HepG2 (cell line): ENCODE data around the gene C1orf159. TPM values are rescaled to one million over a fixed set of nuclear protein-coding genes. Genes with fewer than 3 reads are reported as not detected.

Experiments used
- ATAC-seq: fragments of 200-7000 bp; cut with Tn5 transposase; 3 replicates; pipeline ENCODE4 v1.9.1; 2020; ENCODE audit warnings: mild to moderate bottlenecking, moderate library complexity
- BruUV-seq: library from RNA; stranded (reverse); fragments of 400-500 nt; replicated peaks from 2 replicates; lab custom pipeline; 2021; lab: Mats Ljungman, UMichigan
- CTCF ChIA-PET: fragments of 300-600 bp; formaldehyde crosslinking; extraction: SDS; loops from one replicate; lab custom pipeline; 2021; ENCODE audit warnings: low total read pairs, inconsistent platforms, low intra/inter-chr PET ratio; lab: Yijun Ruan, JAX
- POLR2A ChIA-PET: fragments of 350-600 bp; sonication (Branson Sonifier 250); formaldehyde crosslinking; loops from one replicate; lab custom pipeline; 2020; ENCODE audit warnings: antibody characterized with exemption, inconsistent platforms; lab: Yijun Ruan, JAX
- DNase-seq: peaks from one replicate; pipeline ENCODE4 v3.0.0-alpha.2; 2015; ENCODE audit warnings: low spot score
- FAIRE-seq: peaks from 3 replicates; lab custom pipeline; 2011; peaks lifted over from hg19 to GRCh38; lab: Jason Lieb, UNC
- H2AFZ ChIP-seq: one replicate; pipeline ENCODE4 v1.6.1; 2011; ENCODE audit warnings: low read length, inconsistent platforms
- H3K27ac ChIP-seq: fragments of 300-600 bp; 3 replicates; pipeline ENCODE4 v1.8.0; 2011; ENCODE audit warnings: mixed run types, mild to moderate bottlenecking, mixed read lengths, low read length, inconsistent platforms; ENCODE audit not compliant: insufficient read depth; ENCODE audit errors: extremely low read length
- H3K27me3 ChIP-seq, 2 experiments: fragments of 200-600 bp in 1 of 2; 2 replicates in 1 of 2; 3 replicates in 1 of 2; pipeline versions ENCODE4 v1.6.0 to v1.8.0; 2011; ENCODE audit warnings: low read length in 2 of 2, mild to moderate bottlenecking in 2 of 2, moderate library complexity in 2 of 2, inconsistent platforms in 1 of 2; ENCODE audit not compliant: insufficient read depth in 2 of 2, control insufficient read depth in 1 of 2
- H3K36me3 ChIP-seq, 2 experiments: fragments of 200-600 bp in 1 of 2; replicated peaks in 1 of 2; 2 replicates in 1 of 2; 3 replicates in 1 of 2; pipeline versions ENCODE4 v1.5.1 to v1.8.0; 2011; ENCODE audit warnings: low read length in 2 of 2, inconsistent platforms in 1 of 2; ENCODE audit not compliant: insufficient read depth in 2 of 2, control insufficient read depth in 1 of 2
- H3K4me1 ChIP-seq: 2 replicates; pipeline ENCODE4 v1.5.1; 2012; ENCODE audit warnings: low read length, inconsistent platforms; ENCODE audit not compliant: insufficient read depth
- H3K4me2 ChIP-seq: 2 replicates; pipeline ENCODE4 v1.6.0; 2011; ENCODE audit warnings: low read depth, low read length, inconsistent platforms
- H3K4me3 ChIP-seq, 3 experiments: fragments of 200-600 bp in 1 of 3; sonication (generic), shearing (Covaris generic) in 1 of 3; replicated peaks in 1 of 3; 2 replicates each; pipeline ENCODE4 v1.5.1; 2011 to 2016; ENCODE audit warnings: low read length in 3 of 3, inconsistent platforms in 2 of 3, low read depth in 2 of 3, mild to moderate bottlenecking in 2 of 3, control low read depth in 1 of 3, mixed read lengths in 1 of 3; ENCODE audit not compliant: insufficient read depth in 1 of 3
- H3K79me2 ChIP-seq: one replicate; pipeline ENCODE4 v1.6.1; 2011; ENCODE audit warnings: low read length, inconsistent platforms; ENCODE audit not compliant: insufficient read depth
- H3K9ac ChIP-seq: 2 replicates; pipeline ENCODE4 v1.6.0; 2011; ENCODE audit warnings: mild to moderate bottlenecking, low read depth, low read length, inconsistent platforms; ENCODE audit not compliant: insufficient read depth
- H3K9me3 ChIP-seq: 2 replicates; pipeline ENCODE4 v1.5.1; 2012; ENCODE audit warnings: mild to moderate bottlenecking, low read length
- H4K20me1 ChIP-seq: 2 replicates; pipeline ENCODE4 v1.6.0; 2011; ENCODE audit warnings: inconsistent platforms, mild to moderate bottlenecking, low read length, moderate library complexity; ENCODE audit not compliant: insufficient read depth
- BRD4 ChIP-seq: sonication (generic); formaldehyde crosslinking; IDR thresholded peaks from 2 replicates; pipeline ENCODE4 v1.4.0; 2020; ENCODE audit warnings: missing genetic modification reagents
- HNRNPL ChIP-seq: fragments of 200-400 bp; formaldehyde crosslinking; IDR thresholded peaks from 2 replicates; pipeline ENCODE4 v1.6.1; 2017; ENCODE audit warnings: mild to moderate bottlenecking, low read depth, low read length
- RAD21 ChIP-seq: fragments of 450-650 bp; formaldehyde crosslinking; IDR thresholded peaks from 2 replicates; pipeline ENCODE4 v1.5.0; 2020; ENCODE audit warnings: mild to moderate bottlenecking
- RELA ChIP-seq: sonication (generic); formaldehyde crosslinking; IDR thresholded peaks from 2 replicates; pipeline ENCODE4 v1.4.0; 2020; ENCODE audit warnings: missing genetic modification reagents
- TARDBP ChIP-seq: sonication (generic); formaldehyde crosslinking; IDR thresholded peaks from 2 replicates; pipeline ENCODE4 v1.8.0; 2022; ENCODE audit warnings: mild to moderate bottlenecking, missing genetic modification reagents
- ZNF33A ChIP-seq: sonication (generic); formaldehyde crosslinking; IDR thresholded peaks from 2 replicates; pipeline ENCODE4 v1.5.1; 2020; ENCODE audit warnings: missing genetic modification reagents, mild to moderate bottlenecking, moderate library complexity, borderline replicate concordance
- ZNF773 ChIP-seq: sonication (generic); formaldehyde crosslinking; IDR thresholded peaks from 2 replicates; pipeline ENCODE4 v1.4.0; 2020; ENCODE audit warnings: missing genetic modification reagents, borderline replicate concordance
- WGBS: methylation state at CpG from one replicate; pipeline ENCODE4 v1.1.6; 2017; ENCODE audit warnings: low lambda C conversion rate; 5-methylcytosine and 5-hydroxymethylcytosine counted together
- in situ Hi-C: cut with HindIII; loops from 2 replicates; pipeline ENCODE4 v1.10.0; 2017; ENCODE audit warnings: low pct_unique_long_range_greater_than_20kb; ENCODE audit not compliant: extremely low pct_ligation_motif_present
- intact Hi-C: fragments of 100-400 bp; cut with micrococcal nuclease; formaldehyde crosslinking; loops from one replicate; pipeline ENCODE4 v1.10.0; 2022; ENCODE audit not compliant: unreplicated experiment
- polyA plus RNA-seq, 8 experiments: library from polyadenylated mRNA; depleted of rRNA in 3 of 8; stranded (reverse) in 7 of 8; unstranded in 1 of 8; fragments of >200 nt; fragmentation: Illumina TruSeq in 4 of 8; extraction: Trizol in 4 of 8; gene quantifications; 2 replicates each; pipeline versions ENCODE4 v1.2.1 to v1.2.3, GENCODE V29; 2011 to 2016; ENCODE audit warnings: low read depth in 4 of 8, missing spikeins in 1 of 8, mixed read lengths in 1 of 8; ENCODE audit not compliant: insufficient read depth in 1 of 8
- total RNA-seq, 5 experiments: library from RNA; depleted of rRNA; stranded (reverse); fragments of >200 nt; fragmentation: Illumina TruSeq; extraction: Trizol; gene quantifications; 2 replicates each; pipeline ENCODE4 v1.2.3, GENCODE V29; 2016; ENCODE audit warnings: low read depth in 1 of 5

Gene C1orf159
- total and polyA plus RNA-seq, 2 of the 13 experiments (the other 11 are each of a cell fraction or from before 2014, with no cell fraction given): 3.8 to 6.7 TPM

DNA sequence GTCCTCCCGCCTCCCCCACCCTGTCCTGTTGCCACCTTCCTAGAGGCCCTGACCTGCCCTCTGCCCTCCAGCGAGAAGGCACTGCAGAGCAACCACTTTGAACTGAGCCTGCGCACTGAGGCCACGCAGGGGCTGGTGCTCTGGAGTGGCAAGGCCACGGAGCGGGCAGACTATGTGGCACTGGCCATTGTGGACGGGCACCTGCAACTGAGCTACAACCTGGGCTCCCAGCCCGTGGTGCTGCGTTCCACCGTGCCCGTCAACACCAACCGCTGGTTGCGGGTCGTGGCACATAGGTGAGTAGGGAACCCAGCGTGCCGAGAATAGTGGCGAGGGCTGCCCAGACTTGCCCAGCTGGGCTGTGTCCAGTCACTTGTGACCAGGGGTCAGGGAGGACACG, 62.2 kb downstream of the C1orf159 start:
- in situ Hi-C loops: no loop called here
- Histone ChIP-seq H3K4me3 (no peak overlapping the region), H3K27ac (no peak overlapping the region), H3K27me3 (no peaks in the 10 kb centered on the region), H3K9me3 (no peaks in the 10 kb centered on the region), H2AFZ (no peak overlapping the region), H3K79me2 (no peaks in the 10 kb centered on the region), H4K20me1 (no peaks in the 10 kb centered on the region), H3K9ac (no peak overlapping the region), H3K36me3 (peaks cover 35 to 37% of the 10 kb centered on the region in 2 experiments; a peak in 4 of 5 replicates), H3K4me2 (no peak overlapping the region), H3K4me1 (peaks cover 10% of the 10 kb centered on the region)
- DNase-seq: no peak
- WGBS: 96% methylated on average over 13 of the region's 18 CpGs
- intact Hi-C loops: no loop called here
- POLR2A ChIA-PET: no interaction called here
- FAIRE-seq: no peak
- TF ChIP-seq RAD21 (CRISPR knock-in tag) (no peak), ZNF773 (CRISPR knock-in tag) (no peak), BRD4 (no peak), RELA (CRISPR knock-in tag) (no peak), HNRNPL (peak; percentile 58; the same call in 1 of the 2 replicates)
- ATAC-seq: no peak
- BruUV-seq: no TSS peak
- CTCF ChIA-PET: no interaction called here

DNA sequence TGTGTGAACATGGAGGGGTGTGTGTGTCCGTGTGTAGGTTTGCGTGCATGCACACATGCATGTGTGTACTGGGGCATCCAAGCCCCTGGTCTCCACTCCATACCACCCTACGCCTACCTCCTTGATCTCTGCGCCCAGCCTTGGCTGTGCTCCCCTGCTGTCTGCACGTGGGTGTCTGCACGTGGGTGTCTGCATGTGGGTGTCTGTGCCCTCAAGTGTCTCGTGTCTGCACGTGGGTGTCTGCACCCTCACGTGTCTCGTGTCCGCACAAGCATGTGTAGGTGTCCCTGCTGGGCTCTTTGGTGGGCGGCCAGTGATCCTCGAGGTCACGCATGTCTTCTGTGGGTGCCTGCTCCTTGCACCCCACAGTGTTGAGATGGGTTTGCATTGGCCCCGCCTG, 62.9 kb downstream of the C1orf159 start:
- ATAC-seq (no peak), DNase-seq (no peak), FAIRE-seq (no peak)
- WGBS: 99% methylated on average over 11 of the region's 15 CpGs
- Histone ChIP-seq H3K27ac (no peak overlapping the region), H3K4me3 (no peak overlapping the region), H3K79me2 (no peaks in the 10 kb centered on the region), H3K9ac (no peak overlapping the region), H4K20me1 (no peaks in the 10 kb centered on the region), H3K36me3 (peaks cover 35 to 37% of the 10 kb centered on the region in 2 experiments; a peak in 4 of 5 replicates), H2AFZ (no peak overlapping the region), H3K9me3 (no peaks in the 10 kb centered on the region), H3K4me1 (peaks cover 8% of the 10 kb centered on the region), H3K4me2 (no peak overlapping the region), H3K27me3 (no peaks in the 10 kb centered on the region)
- intact Hi-C loops: no loop called here
- in situ Hi-C loops: no loop called here
- 0 out of 2 replicates have a peak, but pooled peaks have one; percentile 3 for TF ChIP-seq TARDBP (CRISPR knock-in tag)
- no peak for TF ChIP-seq ZNF33A (CRISPR knock-in tag)
- ChIA-PET CTCF (no interaction called here), POLR2A (no interaction called here)
- BruUV-seq: no TSS peak
